ENCODE measurements around the gene MIDN.

MIDN gene

DNA sequence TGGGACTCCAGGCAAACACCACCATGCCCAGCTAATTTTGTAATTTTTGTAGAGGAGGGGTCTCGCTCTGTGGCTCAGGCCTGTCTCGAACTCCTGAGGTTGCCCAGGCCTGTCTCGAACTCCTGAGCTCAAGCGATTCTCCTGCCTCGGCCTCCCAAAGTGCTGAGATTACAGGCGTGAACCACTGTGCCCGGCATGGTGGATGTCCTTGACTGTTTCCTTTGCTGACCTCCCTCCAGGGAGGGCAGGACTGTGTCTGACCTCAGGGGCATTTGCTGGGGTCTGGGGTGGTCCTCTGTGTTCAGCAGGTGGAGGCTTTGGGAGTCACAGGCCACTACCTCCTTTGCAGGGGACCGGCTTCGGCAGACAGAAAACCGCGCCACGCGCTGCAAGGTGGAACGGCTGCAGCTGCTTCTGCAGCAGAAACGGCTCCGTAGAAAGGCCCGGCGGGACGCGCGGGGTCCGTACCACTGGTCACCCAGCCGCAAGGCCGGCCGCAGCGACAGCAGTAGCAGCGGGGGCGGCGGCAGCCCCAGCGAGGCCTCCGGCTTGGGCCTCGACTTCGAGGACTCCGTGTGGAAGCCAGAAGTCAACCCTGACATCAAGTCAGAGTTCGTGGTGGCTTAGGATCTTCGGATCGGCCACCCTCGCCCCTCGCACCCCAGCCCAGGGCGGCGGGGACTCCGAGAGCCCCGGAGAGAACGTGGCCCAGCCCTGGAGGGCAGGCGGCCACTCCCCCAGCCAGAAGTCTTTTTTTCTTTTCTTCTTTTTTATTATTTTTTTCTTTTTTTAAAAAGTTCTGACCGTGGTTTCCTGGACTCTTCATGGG is 8.5 kb downstream of the MIDN start:
- TF ChIP-seq, protein P1, sequence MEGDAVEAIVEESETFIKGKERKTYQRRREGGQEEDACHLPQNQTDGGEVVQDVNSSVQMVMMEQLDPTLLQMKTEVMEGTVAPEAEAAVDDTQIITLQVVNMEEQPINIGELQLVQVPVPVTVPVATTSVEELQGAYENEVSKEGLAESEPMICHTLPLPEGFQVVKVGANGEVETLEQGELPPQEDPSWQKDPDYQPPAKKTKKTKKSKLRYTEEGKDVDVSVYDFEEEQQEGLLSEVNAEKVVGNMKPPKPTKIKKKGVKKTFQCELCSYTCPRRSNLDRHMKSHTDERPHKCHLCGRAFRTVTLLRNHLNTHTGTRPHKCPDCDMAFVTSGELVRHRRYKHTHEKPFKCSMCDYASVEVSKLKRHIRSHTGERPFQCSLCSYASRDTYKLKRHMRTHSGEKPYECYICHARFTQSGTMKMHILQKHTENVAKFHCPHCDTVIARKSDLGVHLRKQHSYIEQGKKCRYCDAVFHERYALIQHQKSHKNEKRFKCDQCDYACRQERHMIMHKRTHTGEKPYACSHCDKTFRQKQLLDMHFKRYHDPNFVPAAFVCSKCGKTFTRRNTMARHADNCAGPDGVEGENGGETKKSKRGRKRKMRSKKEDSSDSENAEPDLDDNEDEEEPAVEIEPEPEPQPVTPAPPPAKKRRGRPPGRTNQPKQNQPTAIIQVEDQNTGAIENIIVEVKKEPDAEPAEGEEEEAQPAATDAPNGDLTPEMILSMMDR (conservative IDR thresholded peaks at IDR 0.05): no peak
- no peak for TF ChIP-seq ZFX (IDR thresholded peaks at IDR 0.05)
- no peak overlapping the region for H3K27ac ChIP-seq

DNA sequence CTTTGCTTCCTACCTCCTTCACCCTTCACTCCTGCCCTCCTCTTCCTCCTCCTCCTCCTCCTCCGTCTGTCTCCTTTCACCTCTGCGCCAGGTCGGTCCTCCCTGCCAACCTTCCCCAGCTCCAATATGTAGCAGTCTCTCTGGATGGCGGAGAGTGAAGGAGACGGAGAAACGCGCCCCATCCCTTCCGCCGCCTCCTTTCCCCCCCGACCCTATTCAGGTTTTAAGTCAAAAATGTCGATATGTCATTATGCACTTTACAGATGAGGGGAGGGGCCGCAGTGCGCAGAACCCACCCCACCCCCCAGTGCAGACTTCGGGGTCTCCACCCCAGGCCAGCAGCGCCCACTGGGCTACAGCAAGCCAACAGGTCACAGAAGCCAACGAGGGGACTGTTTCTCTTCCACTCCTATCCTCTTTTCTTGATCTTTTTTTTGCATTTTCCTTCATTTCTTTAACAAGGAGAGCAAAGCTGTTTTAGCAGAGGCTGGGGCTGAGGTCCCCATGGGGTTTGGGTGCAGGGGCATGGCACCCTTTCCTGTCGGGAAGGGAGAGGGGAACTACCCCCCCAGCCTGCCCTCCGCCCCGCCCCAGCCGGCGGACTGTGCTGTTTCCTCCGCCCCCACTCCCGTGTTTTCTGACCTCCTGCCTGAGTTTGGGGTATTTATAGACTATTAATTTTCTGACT is 9.2 kb downstream of the MIDN start:
- H3K27ac ChIP-seq: no peak overlapping the region
- no peak for TF ChIP-seq ZFX (IDR thresholded peaks at IDR 0.05)
- TF ChIP-seq, protein P1 (conservative IDR thresholded peaks at IDR 0.05): no peak

DNA sequence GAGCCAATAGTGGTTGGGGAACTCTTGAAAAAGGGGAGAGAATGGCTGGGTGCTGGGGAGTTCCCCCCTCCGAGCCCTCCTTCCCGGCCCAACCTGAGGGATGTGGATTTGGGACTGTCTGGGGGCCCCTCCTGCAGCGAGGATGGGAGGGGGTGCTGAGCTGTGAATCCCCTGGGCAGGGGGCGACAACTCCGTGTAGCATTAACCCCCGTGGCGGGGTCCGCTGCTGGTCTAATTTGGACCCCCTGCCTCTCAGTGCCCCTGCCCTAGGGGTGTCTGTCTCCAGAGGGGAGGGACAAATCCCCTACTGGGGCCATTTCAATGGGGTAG is 9.7 kb downstream of the MIDN start:
- H3K27ac ChIP-seq: no peak overlapping the region
- TF ChIP-seq, protein P1 (conservative IDR thresholded peaks at IDR 0.05): no peak
- TF ChIP-seq ZFX (IDR thresholded peaks at IDR 0.05): no peak

DNA sequence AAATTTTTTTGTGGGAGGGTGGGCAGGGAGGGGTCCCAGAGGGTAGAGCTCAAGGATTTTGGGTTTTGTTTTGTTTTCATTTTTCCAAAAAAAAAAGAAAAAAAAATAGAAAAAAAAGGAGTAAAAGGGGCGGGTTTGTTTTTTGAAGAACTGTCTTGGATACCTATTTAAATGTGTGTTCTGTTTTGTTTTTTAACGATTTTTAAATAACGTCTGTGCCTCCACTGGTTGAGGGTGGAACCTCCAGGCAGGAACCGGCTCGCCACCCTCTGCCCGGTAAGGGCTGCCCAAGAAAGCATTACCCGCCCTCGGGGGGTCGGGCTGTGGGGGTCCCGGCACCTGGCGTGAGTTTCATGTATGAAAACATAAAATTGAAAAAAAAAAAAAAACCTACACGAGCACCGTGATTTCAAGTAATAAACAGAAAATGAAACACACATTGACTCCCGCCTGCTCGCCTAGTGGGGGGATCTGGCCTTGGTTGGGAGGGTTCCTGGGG is 10.4 kb downstream of the MIDN start:
- TF ChIP-seq ZFX (IDR thresholded peaks at IDR 0.05): no peak
- TF ChIP-seq, protein P1 (conservative IDR thresholded peaks at IDR 0.05): no peak
- H3K27ac ChIP-seq: peak overlapping the region; percentile 96

DNA sequence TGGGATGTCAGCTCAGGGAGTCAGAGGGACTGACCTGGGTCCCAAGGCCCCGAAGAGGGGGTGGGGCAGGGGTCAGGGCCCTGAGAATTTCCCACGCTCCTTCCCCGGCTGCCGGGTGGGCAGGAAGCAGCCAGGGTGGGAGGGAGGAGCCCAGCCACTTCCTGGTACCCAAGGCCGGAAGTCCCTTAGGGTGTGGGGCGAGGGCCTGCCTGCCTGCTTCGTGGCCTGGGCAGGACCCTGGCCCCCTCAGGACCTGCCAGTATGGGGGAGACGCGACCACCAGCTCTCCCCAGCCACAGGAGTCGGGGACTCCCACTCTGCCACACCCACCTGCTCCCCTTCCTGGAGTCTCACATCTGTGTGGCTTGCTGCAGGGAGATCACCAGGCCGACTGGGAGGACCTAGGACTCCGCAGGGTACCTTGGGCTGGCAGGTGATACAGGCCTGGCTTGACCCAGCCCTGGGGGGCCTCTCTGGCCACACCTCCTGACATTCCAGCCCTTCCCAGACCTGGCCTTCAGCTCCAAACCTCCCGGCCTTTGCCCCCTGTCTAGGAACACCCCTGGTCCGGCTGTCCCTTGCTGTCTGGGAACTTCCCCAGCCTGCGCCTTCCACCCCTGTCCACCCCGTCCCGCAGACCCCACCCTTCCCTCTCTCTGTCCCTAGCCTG is 11.0 kb downstream of the MIDN start:
- H3K27ac ChIP-seq: peak overlapping the region; percentile 96
- no peak for TF ChIP-seq ZFX (IDR thresholded peaks at IDR 0.05)
- TF ChIP-seq, protein P1 (conservative IDR thresholded peaks at IDR 0.05): no peak

DNA sequence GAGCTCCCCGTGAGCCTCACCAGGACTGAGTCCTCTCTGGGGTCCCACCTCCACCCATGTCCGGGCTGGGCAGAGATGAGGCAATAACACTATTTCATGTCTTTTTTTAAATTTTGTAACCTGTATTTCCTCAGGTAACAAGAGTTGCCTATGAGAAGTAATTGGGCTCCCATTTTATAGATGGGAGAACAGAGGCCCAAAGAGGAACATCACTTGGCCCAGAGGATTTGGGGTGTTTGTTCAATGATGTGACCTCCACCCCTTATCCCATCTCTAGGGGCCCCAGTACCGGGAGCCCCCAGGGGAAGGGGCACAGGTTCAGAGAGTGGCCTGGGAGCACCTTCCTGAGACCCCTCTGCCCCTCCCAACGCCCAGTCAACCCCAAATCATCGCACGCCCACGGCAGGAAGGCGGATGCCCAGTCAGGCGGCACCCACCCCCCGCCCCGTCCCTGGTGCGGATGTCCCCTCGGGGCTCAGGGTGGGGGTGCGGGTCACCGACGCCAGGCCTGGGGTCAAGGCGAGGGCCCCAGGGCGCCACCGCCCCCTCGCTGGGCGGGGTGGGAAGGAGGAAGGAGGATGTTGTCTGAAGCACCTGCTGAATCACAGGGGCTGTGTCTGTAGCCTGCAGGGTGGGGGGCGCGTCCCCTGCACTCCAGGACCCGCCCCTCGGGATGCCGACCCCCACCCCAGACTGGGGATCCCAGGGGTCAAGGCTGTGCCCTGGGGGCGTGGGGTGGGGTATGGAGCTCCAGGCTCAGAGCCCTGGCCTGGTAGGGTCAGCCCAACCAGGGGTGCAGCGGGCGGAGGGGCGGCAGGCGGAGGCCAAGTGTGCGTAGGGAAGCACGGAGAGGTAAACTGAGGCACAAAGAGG is 11.7 kb downstream of the MIDN start:
- TF ChIP-seq, protein P1 (conservative IDR thresholded peaks at IDR 0.05): no peak
- no peak for TF ChIP-seq ZFX (IDR thresholded peaks at IDR 0.05)
- peak overlapping the region; percentile 96 for H3K27ac ChIP-seq
